ENCODE measurements around the gene BLNK. TPM values are rescaled to one million over a fixed set of nuclear protein-coding genes. Genes with fewer than 3 reads are reported as not detected.

Gene BLNK
- polyA plus RNA-seq, 1 of the 3 experiments (the other 2 are of a cell fraction) = not detected

- no peak overlapping the region for H3K4me3 ChIP-seq (ENCODE audit: low read depth in 2 of 2, low read length in 1 of 2)
- no peak overlapping the region for H3K4me2 ChIP-seq
- TF ChIP-seq USF1 (IDR thresholded peaks at IDR 0.05; ENCODE audit: borderline replicate concordance, low read depth) (no peak), NFIC (IDR thresholded peaks at IDR 0.05; ENCODE audit: borderline replicate concordance) (no peak), RAD21 (IDR thresholded peaks at IDR 0.05; ENCODE audit: low read length) (no peak), YY1 (IDR thresholded peaks at IDR 0.05; ENCODE audit: low read depth) (no peak), PBX3 (IDR thresholded peaks at IDR 0.05) (no peak), ZBTB33 (IDR thresholded peaks at IDR 0.05; ENCODE audit: borderline replicate concordance, low read depth) (no peak), RXRA (IDR thresholded peaks at IDR 0.05; ENCODE audit: borderline replicate concordance, low read depth) (no peak), JUND (IDR thresholded peaks at IDR 0.05) (no peak)
- no peak overlapping the region for H3K27ac ChIP-seq (ENCODE audit: low read depth in 2 of 2, low read length in 1 of 2)
- H3K4me1 ChIP-seq (ENCODE audit: control insufficient read depth in 1 of 2, insufficient read depth in 2 of 2, low read depth in 1 of 2, low read length in 1 of 2) = no peaks in the 10 kb centered on the region; a peak in 1 of 4 replicates
- DNase-seq = no peak
- H3K79me2 ChIP-seq (ENCODE audit: insufficient read depth) = no peaks in the 10 kb centered on the region
- no peak overlapping the region for H2AFZ ChIP-seq (ENCODE audit: low read depth)
- WGBS (ENCODE audit: low lambda C conversion rate) = 52% methylated on average over 6 of the region's 6 CpGs
- H3K27me3 ChIP-seq (ENCODE audit: insufficient read depth) = no peaks in the 10 kb centered on the region
- H4K20me1 ChIP-seq (ENCODE audit: insufficient read depth) = no peaks in the 10 kb centered on the region
- ChIA-PET POLR2A (no interaction called here), CTCF (interaction anchor here (1.0 to 2.2 kb wide), 2 partner anchors 30 kb away, joined by 4 to 11 read pairs; no protein-coding TSS in a partner anchor)
- no peak overlapping the region for H3K9ac ChIP-seq
- H3K36me3 ChIP-seq (replicated peaks in 1 of 2; ENCODE audit: control insufficient read depth in 1 of 2, insufficient read depth in 2 of 2, low read length in 1 of 2) = no peaks in the 10 kb centered on the region
- H3K9me2 ChIP-seq = no peaks in the 10 kb centered on the region
- H3F3A ChIP-seq (replicated peaks; ENCODE audit: insufficient read depth) = no peaks in the 10 kb centered on the region
- no peaks in the 10 kb centered on the region for H3K9me3 ChIP-seq
Measured at GRCh38 chr10:96259150-96259549, 12.2 kb downstream of the BLNK start.

GRCh38 chr10:96257944-96258343 lies 13.4 kb downstream of the BLNK start:
- H4K20me1 ChIP-seq (ENCODE audit: insufficient read depth) = no peaks in the 10 kb centered on the region
- CTCF ChIA-PET = interaction anchor here (2.2 kb wide), 1 partner anchor 28 kb away, joined by 11 read pairs; no protein-coding TSS in a partner anchor
- TF ChIP-seq RXRA (IDR thresholded peaks at IDR 0.05; ENCODE audit: borderline replicate concordance, low read depth) (no peak), MAX (IDR thresholded peaks at IDR 0.05; ENCODE audit: low read depth) (no peak), RCOR1 (IDR thresholded peaks at IDR 0.05; ENCODE audit: low read length) (no peak), GABPA (IDR thresholded peaks at IDR 0.05; ENCODE audit: low read depth) (no peak), FOXJ3 (CRISPR knock-in tag; IDR thresholded peaks at IDR 0.05) (no peak), IRF3 (IDR thresholded peaks at IDR 0.05; ENCODE audit: low read depth, low read length) (no peak), CTCF (IDR thresholded peaks at IDR 0.05) (no peak), USF2 (IDR thresholded peaks at IDR 0.05; ENCODE audit: borderline replicate concordance, low read depth, low read length) (no peak), POLR2AphosphoS5 (IDR thresholded peaks at IDR 0.05; ENCODE audit: low read depth, low read length) (no peak), GATA2 (CRISPR knock-in tag; IDR thresholded peaks at IDR 0.05) (no peak), MXI1 (IDR thresholded peaks at IDR 0.05; ENCODE audit: low read depth, low read length) (no peak), NRF1 (IDR thresholded peaks at IDR 0.05; ENCODE audit: low read depth, low read length) (no peak)

More at GRCh38 chr10:96257944-96258343, 13.4 kb downstream of the BLNK start:
- DNase-seq = no peak
- Histone ChIP-seq H3F3A (replicated peaks; ENCODE audit: insufficient read depth) (no peaks in the 10 kb centered on the region), H3K27ac (ENCODE audit: low read depth in 2 of 2, low read length in 1 of 2) (no peak overlapping the region), H3K27me3 (ENCODE audit: insufficient read depth) (no peaks in the 10 kb centered on the region), H3K9me3 (no peaks in the 10 kb centered on the region), H3K9me2 (no peaks in the 10 kb centered on the region), H3K4me1 (ENCODE audit: control insufficient read depth in 1 of 2, insufficient read depth in 2 of 2, low read depth in 1 of 2, low read length in 1 of 2) (no peaks in the 10 kb centered on the region; a peak in 1 of 4 replicates), H3K79me2 (ENCODE audit: insufficient read depth) (no peaks in the 10 kb centered on the region), H3K36me3 (replicated peaks in 1 of 2; ENCODE audit: control insufficient read depth in 1 of 2, insufficient read depth in 2 of 2, low read length in 1 of 2) (no peaks in the 10 kb centered on the region), H3K9ac (no peak overlapping the region), H3K4me3 (ENCODE audit: low read depth in 2 of 2, low read length in 1 of 2) (no peak overlapping the region), H3K4me2 (no peak overlapping the region), H2AFZ (ENCODE audit: low read depth) (no peak overlapping the region)
- POLR2A ChIA-PET = no interaction called here
- 41% methylated on average over 4 of the region's 4 CpGs for WGBS (ENCODE audit: low lambda C conversion rate)

Data from SK-N-SH (cell line).